ENCODE results near the gene EPHA10. TPM values are rescaled to one million over a fixed set of nuclear protein-coding genes. Genes with fewer than 3 reads are reported as not detected.

The EPHA10 gene
- total RNA-seq, 1 donor from 2014 or later: 0.17 TPM

DNA sequence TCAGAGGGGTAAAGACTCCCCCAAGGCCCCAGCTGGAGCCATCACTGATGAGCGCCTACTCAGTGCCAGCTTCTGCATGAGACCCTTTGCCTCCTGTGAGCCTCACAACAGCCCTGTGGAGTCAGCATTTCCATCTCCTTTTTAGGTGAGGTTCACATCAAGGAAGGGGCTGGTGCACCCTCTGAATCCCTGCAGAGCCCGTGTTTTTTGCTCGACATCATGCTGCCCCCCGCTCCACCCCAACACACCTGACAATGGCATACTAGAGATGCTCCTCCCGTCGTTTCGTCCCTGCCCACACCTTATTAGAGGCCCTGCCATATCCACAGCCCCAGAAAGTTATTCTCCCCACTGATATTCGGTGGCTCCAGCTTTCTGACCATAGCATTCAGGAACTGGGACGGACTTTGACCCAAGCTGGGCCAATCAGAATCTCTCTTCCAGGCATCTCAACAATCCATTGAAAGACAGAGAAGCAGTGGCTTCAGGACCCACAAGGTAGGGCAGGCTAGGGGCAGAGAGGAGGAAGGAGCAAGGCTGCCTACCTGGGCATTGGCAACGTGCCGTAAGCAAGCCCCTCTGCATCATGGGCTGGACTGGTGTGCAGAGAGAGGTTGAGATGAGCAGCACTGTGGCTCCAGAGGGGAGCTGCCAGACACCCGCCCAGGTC, 32.7 kb downstream of the EPHA10 start:
- TF ChIP-seq, protein P1, sequence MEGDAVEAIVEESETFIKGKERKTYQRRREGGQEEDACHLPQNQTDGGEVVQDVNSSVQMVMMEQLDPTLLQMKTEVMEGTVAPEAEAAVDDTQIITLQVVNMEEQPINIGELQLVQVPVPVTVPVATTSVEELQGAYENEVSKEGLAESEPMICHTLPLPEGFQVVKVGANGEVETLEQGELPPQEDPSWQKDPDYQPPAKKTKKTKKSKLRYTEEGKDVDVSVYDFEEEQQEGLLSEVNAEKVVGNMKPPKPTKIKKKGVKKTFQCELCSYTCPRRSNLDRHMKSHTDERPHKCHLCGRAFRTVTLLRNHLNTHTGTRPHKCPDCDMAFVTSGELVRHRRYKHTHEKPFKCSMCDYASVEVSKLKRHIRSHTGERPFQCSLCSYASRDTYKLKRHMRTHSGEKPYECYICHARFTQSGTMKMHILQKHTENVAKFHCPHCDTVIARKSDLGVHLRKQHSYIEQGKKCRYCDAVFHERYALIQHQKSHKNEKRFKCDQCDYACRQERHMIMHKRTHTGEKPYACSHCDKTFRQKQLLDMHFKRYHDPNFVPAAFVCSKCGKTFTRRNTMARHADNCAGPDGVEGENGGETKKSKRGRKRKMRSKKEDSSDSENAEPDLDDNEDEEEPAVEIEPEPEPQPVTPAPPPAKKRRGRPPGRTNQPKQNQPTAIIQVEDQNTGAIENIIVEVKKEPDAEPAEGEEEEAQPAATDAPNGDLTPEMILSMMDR (conservative IDR thresholded peaks at IDR 0.05; ENCODE audit: low read depth, low read length): no peak
- DNase-seq (ENCODE audit: low read depth): no peak
- no peak overlapping the region for H3K4me3 ChIP-seq (ENCODE audit: low read depth, low read length)

DNA sequence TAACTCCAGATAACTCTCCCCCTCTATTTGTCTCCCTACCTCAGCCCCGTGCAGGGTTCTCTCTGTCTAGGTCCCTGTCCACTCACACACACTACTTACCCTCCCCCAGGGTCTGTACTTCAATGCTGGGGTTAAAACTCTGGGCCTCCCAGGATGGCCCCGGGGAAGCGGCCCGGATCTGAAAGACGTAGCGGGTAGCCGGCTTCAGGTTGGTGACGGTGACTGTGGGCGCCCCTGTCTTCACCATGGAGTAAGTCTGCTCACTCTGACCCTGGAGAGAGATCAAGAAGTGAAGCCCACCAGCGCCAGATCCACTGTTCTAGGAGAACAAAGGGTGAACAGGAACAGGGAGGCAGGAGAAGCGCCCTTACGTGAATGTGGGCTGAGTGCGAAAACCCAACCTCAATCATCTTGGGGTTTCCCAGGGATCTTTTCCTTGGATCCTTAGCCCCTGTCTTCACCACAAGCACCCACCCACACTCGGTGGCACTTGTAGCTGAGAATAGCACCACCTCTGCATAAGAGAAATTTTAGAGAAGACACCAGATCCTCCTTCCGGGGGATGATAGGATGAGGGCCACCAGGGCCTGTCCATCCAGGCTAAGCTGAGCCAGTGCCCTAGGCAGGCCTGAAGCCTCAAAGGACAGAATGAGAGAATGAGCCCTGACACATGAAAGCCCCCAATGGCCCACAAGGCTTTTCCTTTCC, 33.5 kb downstream of the EPHA10 start:
- TF ChIP-seq, protein P1 (conservative IDR thresholded peaks at IDR 0.05; ENCODE audit: low read depth, low read length): no peak

DNA sequence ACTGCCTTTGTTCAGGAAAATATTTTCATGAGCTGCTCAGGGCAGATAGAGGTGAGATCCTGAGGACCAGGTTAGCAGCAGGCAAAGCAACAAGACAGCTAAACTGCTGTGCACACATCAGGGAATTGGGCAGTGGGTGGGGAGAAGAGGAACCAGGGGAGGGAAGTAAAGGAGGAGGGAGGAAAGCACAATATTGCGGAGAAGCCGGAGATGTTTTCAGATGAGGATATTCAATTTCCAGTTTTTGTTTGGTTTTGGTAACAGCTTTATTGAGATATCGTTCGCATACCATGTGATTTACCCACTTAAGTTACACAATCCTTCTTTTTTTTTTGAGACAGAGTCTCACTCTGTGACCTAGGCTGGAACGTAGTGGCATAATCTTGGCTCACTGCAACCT, 34.5 kb downstream of the EPHA10 start:
- no peak overlapping the region for H3K4me3 ChIP-seq (ENCODE audit: low read depth, low read length)
- no peak for DNase-seq (ENCODE audit: low read depth)
- TF ChIP-seq, protein P1 (conservative IDR thresholded peaks at IDR 0.05; ENCODE audit: low read depth, low read length): no peak

More for the DNA sequence above, 33.5 kb downstream of the EPHA10 start:
- DNase-seq (ENCODE audit: low read depth): no peak
- H3K4me3 ChIP-seq (ENCODE audit: low read depth, low read length): no peak overlapping the region

DNA sequence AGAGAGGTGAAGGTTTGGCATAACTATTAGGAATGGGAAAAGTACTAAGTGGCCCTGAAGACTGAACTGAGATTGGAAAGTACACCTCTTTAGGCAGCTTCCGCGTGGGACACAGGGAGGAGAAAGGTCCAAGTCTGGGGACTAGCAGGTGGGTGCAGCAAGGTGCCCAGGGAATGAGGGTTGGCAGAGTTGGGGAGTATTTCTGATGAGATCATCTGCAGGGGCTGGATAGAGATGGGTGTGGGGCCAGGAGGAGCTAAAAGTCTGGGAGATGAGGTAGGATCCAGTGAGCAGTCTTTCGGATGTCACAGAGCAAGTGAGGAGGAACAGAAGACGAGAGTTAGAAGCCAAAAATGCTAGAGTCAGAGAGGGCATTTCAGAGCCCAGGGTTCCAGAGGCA, 36.5 kb downstream of the EPHA10 start:
- TF ChIP-seq, protein P1 (conservative IDR thresholded peaks at IDR 0.05; ENCODE audit: low read depth, low read length): no peak
- no peak for DNase-seq (ENCODE audit: low read depth)
- no peak overlapping the region for H3K4me3 ChIP-seq (ENCODE audit: low read depth, low read length)

DNA sequence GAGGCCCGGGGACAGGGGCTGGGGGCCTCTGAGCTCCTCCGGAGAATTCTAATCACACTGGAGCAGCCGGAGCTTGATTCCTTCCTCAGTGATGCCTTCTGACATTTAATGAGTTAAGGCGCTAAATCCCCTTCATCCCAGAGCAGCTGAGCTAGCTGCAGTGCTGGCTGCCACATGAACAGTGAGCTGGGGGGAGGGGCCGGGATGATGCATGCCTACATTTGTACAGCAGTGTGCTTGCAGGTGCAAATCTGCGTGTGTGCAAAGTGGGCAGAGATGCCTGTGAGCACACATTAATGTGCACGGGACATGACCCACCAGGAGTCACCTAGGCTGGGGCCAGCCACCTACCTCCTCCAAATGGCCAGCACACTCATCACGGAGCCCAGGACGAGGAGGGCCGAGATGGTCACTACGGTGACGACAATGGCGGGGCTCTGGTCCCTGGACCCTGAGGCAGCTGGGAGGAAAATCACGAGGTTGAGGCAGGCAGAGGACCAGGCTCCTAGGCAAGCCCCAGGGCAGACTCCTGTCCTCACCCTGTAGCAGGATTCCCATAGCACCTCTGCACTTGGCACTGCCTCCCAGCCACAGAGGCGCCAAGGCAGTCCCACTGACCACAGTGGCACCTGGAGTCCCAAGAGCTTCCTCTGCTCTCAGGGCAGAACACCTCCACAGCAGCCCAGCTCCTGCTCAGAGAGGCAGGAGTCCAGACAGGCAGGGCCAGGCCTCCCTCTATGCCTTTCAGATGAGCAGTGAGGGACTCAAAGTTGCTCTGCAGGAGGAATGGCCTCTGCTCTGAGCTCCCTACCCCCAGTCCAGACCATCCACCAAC, 38.0 kb downstream of the EPHA10 start:
- TF ChIP-seq, protein P1 (conservative IDR thresholded peaks at IDR 0.05; ENCODE audit: low read depth, low read length): no peak
- no peak overlapping the region for H3K4me3 ChIP-seq (ENCODE audit: low read depth, low read length)
- DNase-seq (ENCODE audit: low read depth): no peak

DNA sequence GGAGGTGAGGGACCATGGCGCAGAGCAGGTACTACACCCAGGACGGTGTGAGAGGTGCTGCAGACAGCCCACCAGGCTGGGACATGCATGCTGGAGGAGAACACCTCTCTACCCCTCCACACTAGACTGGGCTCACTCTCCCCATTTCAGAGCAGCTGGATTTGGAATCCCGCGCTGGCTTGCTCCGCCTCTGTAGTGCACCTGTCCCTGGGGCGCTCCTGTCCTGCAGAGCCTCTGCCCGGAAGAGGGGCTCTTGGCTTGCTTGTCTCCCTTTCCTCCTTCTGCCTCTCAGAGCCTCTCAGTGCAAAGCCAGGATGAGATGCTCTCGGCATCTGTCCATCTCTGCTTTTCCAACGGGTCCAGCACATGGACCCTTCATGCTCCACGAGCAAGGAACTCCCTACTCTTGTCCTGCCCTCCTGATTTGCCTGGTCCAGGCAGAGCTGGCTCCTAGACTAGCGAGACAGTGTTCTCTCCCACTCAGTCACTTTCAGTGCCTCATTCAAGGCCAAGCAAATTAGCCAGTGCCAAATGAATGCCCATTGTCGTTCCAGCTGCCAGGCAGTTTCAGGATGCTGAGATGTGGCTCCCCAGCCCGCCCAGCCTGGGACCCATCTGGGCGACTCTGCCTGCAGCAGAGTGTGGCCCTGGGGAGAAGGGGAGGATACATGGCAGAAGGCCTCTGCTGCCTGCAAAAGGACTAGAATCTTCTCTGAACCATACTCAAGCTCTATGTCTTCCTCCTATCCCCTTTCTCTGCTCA, 38.9 kb downstream of the EPHA10 start:
- no peak for DNase-seq (ENCODE audit: low read depth)
- TF ChIP-seq, protein P1 (conservative IDR thresholded peaks at IDR 0.05; ENCODE audit: low read depth, low read length): no peak
- H3K4me3 ChIP-seq (ENCODE audit: low read depth, low read length): no peak overlapping the region
